HG03039 (cell line): Measurements from ENCODE around the gene CACNB2.

Source experiments
- ATAC-seq: cut with Tn5 transposase; IDR thresholded peaks from one replicate; pipeline ENCODE4 v1.9.1; 2021; ENCODE audit warnings: mild to moderate bottlenecking, moderate library complexity; ENCODE audit not compliant: unreplicated experiment

CACNB2 gene

GRCh38 chr10:18140149-18140956 is at the start of gene CACNB2:
TSS of gene CACNB2 (plus strand) at chr10:18140424.
- no peak for ATAC-seq

DNA sequence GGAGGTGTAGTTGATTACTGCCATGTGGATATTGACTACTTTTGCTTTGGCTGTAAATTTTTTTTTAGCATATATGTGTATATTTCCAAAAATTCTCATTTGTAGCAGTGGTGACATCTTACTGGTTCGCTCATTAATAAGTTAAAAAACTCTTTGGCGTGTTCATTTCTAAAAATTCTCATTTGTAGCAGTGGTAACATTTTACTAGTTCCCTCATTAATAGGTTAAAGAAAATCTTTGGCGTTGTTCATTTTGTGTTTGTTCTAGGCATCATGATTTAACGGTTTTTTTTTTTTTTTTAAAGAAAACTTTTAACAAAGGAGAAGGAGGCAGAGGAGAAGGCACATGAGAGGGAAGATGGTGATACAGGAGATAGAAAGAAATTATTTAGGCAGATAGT is 45.9 kb upstream of the CACNB2 start:
- no peak for ATAC-seq

GRCh38 chr10:18094793-18095192 is 45.4 kb upstream of the CACNB2 start:
- no peak for ATAC-seq

GRCh38 chr10:18097524-18097923 is 42.7 kb upstream of the CACNB2 start:
- ATAC-seq, result no peak

DNA sequence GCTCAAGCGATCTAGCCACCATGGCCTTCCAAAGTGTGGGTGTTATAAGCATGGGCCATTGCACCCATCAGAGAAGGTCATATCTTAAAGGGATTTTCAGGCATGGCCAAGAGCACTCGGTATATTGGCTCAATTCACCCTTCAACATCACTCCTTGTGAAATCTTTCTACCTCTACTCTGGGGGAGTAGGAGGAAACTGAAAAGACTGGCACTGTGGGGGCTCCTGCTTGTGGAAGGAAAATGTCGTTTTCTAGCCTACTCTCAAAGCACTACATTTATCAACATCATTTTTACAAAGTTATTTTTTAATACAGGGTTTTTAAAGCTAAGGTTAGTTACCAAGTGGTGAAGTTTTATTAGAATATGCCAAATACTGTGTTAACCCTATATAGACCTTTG is 42.0 kb upstream of the CACNB2 start:
- no peak for ATAC-seq

- ATAC-seq, result no peak
These were observed 40.8 kb upstream of the CACNB2 start for GRCh38 chr10:18099415-18099814.

- no peak for ATAC-seq
These were observed 39.6 kb upstream of the CACNB2 start for GRCh38 chr10:18100669-18101068.

- ATAC-seq, result no peak
These were observed 37.8 kb upstream of the CACNB2 start for GRCh38 chr10:18102404-18102803.

DNA sequence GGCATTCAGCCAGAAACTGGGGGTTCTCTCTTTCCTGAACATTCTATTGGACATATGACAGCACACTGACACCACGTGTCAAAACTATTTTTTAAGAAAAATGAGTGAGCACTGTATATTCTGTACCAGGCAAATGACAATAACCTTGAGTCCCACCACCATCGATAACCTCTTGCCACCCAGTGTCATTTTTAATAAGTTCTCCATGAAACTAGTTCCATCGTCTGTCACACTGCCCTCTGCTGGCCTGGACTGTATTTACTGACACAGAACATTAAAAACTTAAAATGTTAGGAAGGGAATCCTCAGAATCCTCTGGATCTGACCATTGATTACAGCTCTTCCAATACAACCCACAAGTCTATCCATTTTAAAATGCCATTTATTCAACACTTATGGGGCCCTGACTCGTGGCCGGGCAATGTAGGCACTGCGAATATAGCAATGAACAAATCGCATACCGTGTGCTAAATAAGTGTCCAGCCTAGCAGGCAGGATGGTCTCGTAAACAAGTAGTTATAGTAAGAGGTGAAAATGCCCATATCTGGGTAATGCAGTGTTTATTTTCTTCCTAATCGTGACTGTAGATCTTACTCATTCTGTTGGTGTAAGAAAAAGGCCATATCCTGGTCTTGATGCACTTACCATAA is 35.9 kb upstream of the CACNB2 start:
- ATAC-seq, result no peak

DNA sequence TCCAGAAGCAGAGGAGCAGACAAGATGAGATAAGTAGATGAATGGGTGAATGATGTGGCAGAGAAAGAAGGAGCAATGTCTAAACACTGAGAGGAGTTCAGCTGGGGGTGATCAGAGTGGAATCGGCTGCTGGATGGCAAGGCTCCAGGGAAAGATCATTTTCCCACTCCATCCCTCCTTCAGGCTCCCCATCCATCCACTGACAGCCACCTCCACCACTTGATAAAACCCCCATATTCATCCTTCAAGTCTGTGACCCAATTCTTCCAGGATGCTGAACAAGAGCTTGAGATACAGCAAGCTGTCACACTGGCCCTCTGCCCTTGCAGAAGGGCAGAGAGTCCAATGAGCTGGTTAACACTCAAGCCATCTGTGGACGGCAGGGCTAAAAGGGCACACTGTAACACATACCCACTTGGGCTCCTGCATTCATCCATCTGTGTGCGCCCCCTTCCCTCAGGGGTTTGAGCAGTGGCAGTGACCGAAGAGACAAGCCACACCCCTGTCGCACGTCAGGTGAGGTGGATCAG is 30.8 kb upstream of the CACNB2 start:
- ATAC-seq, result no peak

- no peak for ATAC-seq
These were observed 26.3 kb upstream of the CACNB2 start for GRCh38 chr10:18113881-18114280.

DNA sequence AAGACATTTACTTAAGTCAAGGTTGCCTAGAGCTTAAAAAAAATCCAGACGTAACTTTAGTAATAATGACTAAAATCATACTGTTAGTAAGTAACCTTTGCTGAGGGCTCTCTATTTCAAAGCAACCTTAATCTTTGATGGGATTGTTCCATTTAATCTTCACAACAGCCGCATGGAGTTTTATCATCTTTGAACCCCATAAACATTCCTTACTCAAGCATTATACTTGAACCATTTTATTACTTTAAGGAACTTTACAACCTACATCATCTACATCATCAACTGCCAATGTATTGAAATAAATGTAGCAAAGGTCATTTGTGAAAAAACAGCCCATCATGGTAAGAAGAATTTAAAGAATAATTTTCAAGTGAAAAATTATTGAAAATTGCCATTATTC is 22.9 kb upstream of the CACNB2 start:
- ATAC-seq, result no peak

GRCh38 chr10:18122753-18123152 is 17.5 kb upstream of the CACNB2 start:
- no peak for ATAC-seq

DNA sequence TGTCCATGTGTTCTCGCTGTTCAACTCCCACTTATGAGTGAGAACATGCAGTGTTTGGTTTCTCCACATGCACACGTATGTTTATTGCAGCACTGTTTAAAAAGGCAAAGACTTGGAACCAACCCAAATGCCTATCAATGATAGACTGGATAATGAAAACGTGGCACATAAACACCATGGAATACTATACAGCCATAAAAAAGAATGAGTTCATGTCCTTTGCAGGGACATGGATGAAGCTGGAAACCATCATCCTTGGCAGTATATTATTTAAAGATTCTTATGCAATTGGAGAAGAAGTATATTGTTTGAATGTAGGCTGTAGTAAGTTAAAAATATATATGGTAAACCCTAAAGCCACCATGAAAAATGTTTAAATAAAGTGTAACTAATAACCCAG is 7.2 kb upstream of the CACNB2 start:
- no peak for ATAC-seq

DNA sequence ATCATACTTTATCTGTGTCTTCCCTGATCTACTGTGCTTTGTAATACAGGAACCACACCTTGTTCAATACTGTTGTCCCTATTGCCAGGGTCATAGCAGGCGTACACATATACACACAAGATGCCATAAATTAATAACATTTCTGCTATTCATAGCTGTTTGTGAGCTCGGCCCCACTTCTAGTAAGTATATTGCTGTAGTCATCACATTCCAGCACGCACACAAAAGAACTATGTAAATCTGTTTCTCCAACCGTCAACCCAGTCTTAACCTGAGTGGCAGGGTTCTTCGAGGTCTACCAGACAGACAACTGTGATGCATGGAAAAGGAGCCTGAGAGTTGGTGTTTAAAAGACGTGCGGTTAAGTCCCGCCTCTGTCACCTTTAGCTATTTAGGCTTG is 5.7 kb upstream of the CACNB2 start:
- no peak for ATAC-seq

GRCh38 chr10:18134921-18135320 is 5.3 kb upstream of the CACNB2 start:
- ATAC-seq, result no peak

- no peak for ATAC-seq
These were observed 4.0 kb upstream of the CACNB2 start for GRCh38 chr10:18136073-18136791.

- ATAC-seq, result no peak
These were observed 3.1 kb upstream of the CACNB2 start for GRCh38 chr10:18137111-18137510.

DNA sequence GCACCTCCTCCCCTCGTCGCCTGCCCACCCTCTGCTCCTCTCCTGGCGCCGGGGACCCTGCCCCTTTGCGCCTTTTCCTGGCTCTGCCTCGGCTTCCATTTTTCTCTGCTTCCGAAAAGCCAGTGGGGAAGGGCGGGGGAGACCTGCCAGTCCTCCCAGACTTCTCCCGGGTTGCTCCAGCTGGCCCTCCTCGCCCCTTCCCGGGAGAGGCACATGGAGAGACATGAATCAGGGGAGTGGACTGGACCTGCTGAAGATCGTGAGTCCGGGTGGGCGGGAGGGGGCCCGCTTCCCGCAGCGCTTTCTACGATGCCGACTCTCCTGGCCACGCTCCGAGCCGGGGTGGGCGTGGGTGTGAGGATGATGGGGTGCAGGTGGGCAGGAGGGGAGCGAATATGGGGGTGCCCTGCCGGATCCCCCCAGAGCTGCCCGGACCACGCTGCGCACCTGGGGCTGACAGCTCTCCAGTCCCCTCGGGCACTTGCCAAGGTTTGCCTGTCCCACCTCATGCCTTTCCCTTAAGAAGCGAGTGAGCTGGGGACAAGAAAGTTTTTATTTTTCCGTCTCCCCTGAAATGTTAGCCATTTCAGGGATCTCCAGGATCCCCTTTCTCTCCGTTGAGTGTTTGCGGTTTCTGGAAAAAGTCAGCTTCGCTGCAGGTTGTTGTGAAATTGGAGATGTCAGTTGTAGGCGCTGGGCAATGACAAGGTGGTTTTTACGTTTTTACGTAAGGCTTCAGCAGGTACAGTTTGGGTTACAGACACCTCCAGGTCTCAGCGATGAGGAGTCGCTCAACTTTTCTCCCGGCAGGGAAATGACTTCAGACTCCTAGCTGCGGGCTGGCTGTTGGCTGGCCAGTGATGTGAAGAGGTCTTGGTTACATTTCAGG is 977 bp downstream of the CACNB2 start:
- ATAC-seq, result no peak

DNA sequence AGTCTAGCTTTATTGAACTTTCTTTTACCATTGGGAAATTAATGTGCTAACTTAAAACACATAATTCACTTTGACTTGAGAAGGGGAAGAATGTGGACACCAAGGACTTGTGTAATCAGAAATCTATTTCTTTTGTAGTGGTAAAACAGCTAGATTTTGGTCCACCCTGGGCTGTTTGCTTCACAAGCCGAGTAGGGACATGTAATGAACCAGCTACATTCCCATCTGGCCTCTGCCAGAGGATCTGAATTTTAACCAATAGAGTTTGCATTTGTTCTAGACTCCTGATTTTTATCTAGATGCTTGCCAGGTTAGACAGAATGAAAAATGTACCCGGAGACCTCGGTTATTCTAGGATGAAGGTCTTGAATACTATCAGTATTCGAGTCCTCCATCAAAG is 1.9 kb downstream of the CACNB2 start:
- ATAC-seq, result no peak

- no peak for ATAC-seq
These were observed 4.2 kb downstream of the CACNB2 start for GRCh38 chr10:18144396-18144795.
